K562 (cell line): ENCODE measurements around the gene SPARC. TPM values are rescaled to one million over a fixed set of nuclear protein-coding genes. Genes with fewer than 3 reads are reported as not detected.

ENCODE experiments used
- ATAC-seq: fragments of 200-7000 bp; cut with Tn5 transposase; 3 replicates; pipeline ENCODE4 v1.9.1; 2020; ENCODE audit warnings: moderate library complexity
- BruUV-seq: library from RNA; stranded (reverse); fragments of 400-500 nt; replicated peaks from 2 replicates; lab custom pipeline; 2021; lab: Mats Ljungman, UMichigan
- CTCF ChIA-PET: fragments of 300-600 bp; formaldehyde crosslinking; extraction: SDS; loops from one replicate; lab custom pipeline; 2021; ENCODE audit warnings: low intra/inter-chr PET ratio; lab: Yijun Ruan, JAX
- POLR2A ChIA-PET: fragments of 300-600, 350-650 bp; sonication (Branson Sonifier 250); formaldehyde crosslinking; extraction: SDS; loops from one replicate; lab custom pipeline; 2021; ENCODE audit warnings: antibody characterized with exemption, inconsistent platforms; lab: Yijun Ruan, JAX
- DNase-seq, 4 experiments: peaks; one replicate each; pipeline versions ENCODE4 v3.0.0 to v3.0.0-alpha.2; 2011 to 2018; ENCODE audit warnings: low spot score in 3 of 4, mixed read lengths in 3 of 4; ENCODE audit errors: extremely low read depth in 1 of 4
- FAIRE-seq: peaks from 2 replicates; lab custom pipeline; 2011; peaks lifted over from hg19 to GRCh38; lab: Jason Lieb, UNC
- H2AFZ ChIP-seq: 2 replicates; pipeline ENCODE4 v1.6.0; 2011; ENCODE audit warnings: low read depth, low read length, control low read depth, inconsistent platforms
- H3K27ac ChIP-seq: fragments of 200-600 bp; 3 replicates; pipeline ENCODE4 v1.8.0; 2011; ENCODE audit warnings: low read depth, mild to moderate bottlenecking, control low read depth, inconsistent platforms, low read length, moderate library complexity, mixed read lengths; ENCODE audit errors: extremely low read depth
- H3K27me3 ChIP-seq, 2 experiments: fragments of 300-600 bp in 1 of 2; 2 replicates in 1 of 2; 3 replicates in 1 of 2; pipeline versions ENCODE4 v1.6.0 to v1.8.0; 2011; ENCODE audit warnings: inconsistent platforms in 2 of 2, low read length in 2 of 2, mild to moderate bottlenecking in 1 of 2, mixed read lengths in 1 of 2, moderate library complexity in 1 of 2; ENCODE audit not compliant: control insufficient read depth in 2 of 2, insufficient read depth in 2 of 2
- H3K36me3 ChIP-seq: fragments of 300-600 bp; 3 replicates; pipeline ENCODE4 v1.8.0; 2011; ENCODE audit warnings: mild to moderate bottlenecking, low read length, inconsistent platforms; ENCODE audit not compliant: control insufficient read depth, insufficient read depth
- H3K4me1 ChIP-seq, 2 experiments: fragments of 200-600 bp in 1 of 2; replicated peaks in 1 of 2; 2 replicates in 1 of 2; 3 replicates in 1 of 2; pipeline versions ENCODE4 v1.5.1 to v1.8.0; 2011; ENCODE audit warnings: inconsistent platforms in 2 of 2, low read length in 2 of 2, mild to moderate bottlenecking in 1 of 2, mixed read lengths in 1 of 2, moderate library complexity in 1 of 2; ENCODE audit not compliant: control insufficient read depth in 2 of 2, insufficient read depth in 2 of 2
- H3K4me2 ChIP-seq: 2 replicates; pipeline ENCODE4 v1.6.1; 2011; ENCODE audit warnings: low read length, control low read depth, inconsistent platforms, mixed read lengths; ENCODE audit not compliant: insufficient read depth
- H3K4me3 ChIP-seq: fragments of 200-600 bp; sonication (generic), shearing (Covaris generic); 2 replicates; pipeline ENCODE4 v1.5.1; 2016; ENCODE audit warnings: control low read depth, inconsistent platforms
- H3K79me2 ChIP-seq: fragments of 200-600 bp; 3 replicates; pipeline ENCODE4 v1.8.0; 2011; ENCODE audit warnings: low read length, inconsistent platforms; ENCODE audit not compliant: control insufficient read depth, insufficient read depth
- H3K9ac ChIP-seq, 2 experiments: 2 replicates each; pipeline versions ENCODE4 v1.6.0 to v1.6.1; 2011; ENCODE audit warnings: low read depth in 2 of 2, low read length in 2 of 2, control low read depth in 1 of 2, inconsistent platforms in 1 of 2, mild to moderate bottlenecking in 1 of 2, mixed read lengths in 1 of 2; ENCODE audit not compliant: insufficient read depth in 1 of 2
- H3K9me1 ChIP-seq: one replicate; pipeline ENCODE4 v1.6.0; 2011; ENCODE audit warnings: inconsistent platforms, mild to moderate bottlenecking, low read length, moderate library complexity; ENCODE audit not compliant: control insufficient read depth, insufficient read depth
- H3K9me3 ChIP-seq: replicated peaks from 2 replicates; pipeline ENCODE4 v1.5.1; 2011; ENCODE audit warnings: low read depth, low read length, inconsistent platforms; ENCODE audit not compliant: control insufficient read depth, insufficient read depth
- H4K20me1 ChIP-seq: replicated peaks from 2 replicates; pipeline ENCODE4 v1.6.1; 2011; ENCODE audit warnings: low read length, inconsistent platforms, mixed read lengths; ENCODE audit not compliant: control insufficient read depth, insufficient read depth
- CHD2 ChIP-seq: IDR thresholded peaks from 2 replicates; pipeline ENCODE4 v1.6.1; 2011; ENCODE audit warnings: low read depth, low read length
- FOXA3 ChIP-seq, 2 experiments: fragments of 450-650 bp in 1 of 2; sonication (generic) in 1 of 2; formaldehyde crosslinking; IDR thresholded peaks in 1 of 2; conservative IDR thresholded peaks in 1 of 2; 2 replicates each; pipeline versions ENCODE4 v1.4.0 to v1.8.0; 2020 to 2022; ENCODE audit warnings: mild to moderate bottlenecking in 2 of 2, missing genetic modification reagents in 1 of 2
- L3MBTL2 ChIP-seq: fragments of 450-650 bp; IDR thresholded peaks from 2 replicates; pipeline ENCODE4 v1.6.1; 2016; ENCODE audit warnings: mild to moderate bottlenecking, moderate library complexity
- SMARCA4 ChIP-seq: fragments of 450-650 bp; IDR thresholded peaks from 2 replicates; pipeline ENCODE4 v1.6.1; 2016
- ZBTB17 ChIP-seq: fragments of 450-650 bp; formaldehyde crosslinking; IDR thresholded peaks from 2 replicates; pipeline ENCODE4 v1.4.0; 2020; ENCODE audit warnings: mild to moderate bottlenecking
- WGBS: fragments of 100-300 bp; shearing (Covaris generic); methylation state at CpG from one replicate; pipeline ENCODE4 v1.1.6; 2016; ENCODE audit warnings: low coverage, mixed read lengths; ENCODE audit not compliant: insufficient coverage; ENCODE audit errors: missing lambda C conversion rate; 5-methylcytosine and 5-hydroxymethylcytosine counted together
- in situ Hi-C: fragments of 300-500 bp; cut with MboI; formaldehyde crosslinking; loops from 4 replicates; pipeline ENCODE4 v1.15.0; 2018; ENCODE audit warnings: inconsistent platforms, mixed read lengths
- intact Hi-C: fragments of 100-400 bp; cut with micrococcal nuclease; formaldehyde crosslinking; loops from 2 replicates; pipeline ENCODE4 v1.14.2; 2022
- polyA plus RNA-seq, 8 experiments: library from polyadenylated mRNA; depleted of rRNA in 4 of 8; stranded (reverse) in 5 of 8; unstranded in 3 of 8; fragments of >200 nt; fragmentation: Nextera tagmentation in 2 of 8; fragmentation: Illumina TruSeq in 1 of 8; extraction: Ambion mirVana in 2 of 8; extraction: Trizol in 1 of 8; gene quantifications; 2 replicates each; pipeline versions ENCODE4 v1.2.1 to v1.2.3, GENCODE V29; 2011 to 2014; ENCODE audit warnings: inconsistent platforms in 1 of 8, missing spikeins in 1 of 8
- total RNA-seq, 7 experiments: library from RNA; depleted of rRNA in 6 of 7; stranded (reverse); fragments of >200 nt in 6 of 7; fragmentation: Illumina TruSeq in 2 of 7; extraction: Trizol in 2 of 7; gene quantifications; 2 replicates each; pipeline versions ENCODE4 v1.2.1 to v1.2.3, GENCODE V29; 2011 to 2021; ENCODE audit warnings: low replicate concordance in 1 of 7
- TF ChIP-seq, protein P1 (sequence below): fragments of 450-650 bp; IDR thresholded peaks from 2 replicates; pipeline ENCODE4 v1.6.1; 2014; ENCODE audit warnings: low read depth, mild to moderate bottlenecking, moderate library complexity, borderline replicate concordance
- TF ChIP-seq, protein P2 (sequence below): IDR thresholded peaks from 2 replicates; pipeline ENCODE4 v1.6.1; 2011; ENCODE audit warnings: borderline replicate concordance, low read depth, mild to moderate bottlenecking, moderate library complexity, low read length; ENCODE audit not compliant: insufficient read depth, poor library complexity, severe bottlenecking
- TF ChIP-seq, protein P3 (sequence below): fragments of 150-350 bp; IDR thresholded peaks from 2 replicates; pipeline ENCODE4 v1.6.1; 2014; ENCODE audit warnings: low read depth, mild to moderate bottlenecking, low read length, borderline replicate concordance
- TF ChIP-seq, protein P4 (sequence below): sonication (generic); formaldehyde crosslinking; IDR thresholded peaks from 2 replicates; pipeline ENCODE4 v1.5.0; 2020; ENCODE audit warnings: missing genetic modification reagents

Gene SPARC
- total and polyA plus RNA-seq, 9 of the 15 experiments (the other 6 are each of a cell fraction or from before 2014, with no cell fraction given), result 6.1 to 35.6 (median 12.2) TPM

DNA sequence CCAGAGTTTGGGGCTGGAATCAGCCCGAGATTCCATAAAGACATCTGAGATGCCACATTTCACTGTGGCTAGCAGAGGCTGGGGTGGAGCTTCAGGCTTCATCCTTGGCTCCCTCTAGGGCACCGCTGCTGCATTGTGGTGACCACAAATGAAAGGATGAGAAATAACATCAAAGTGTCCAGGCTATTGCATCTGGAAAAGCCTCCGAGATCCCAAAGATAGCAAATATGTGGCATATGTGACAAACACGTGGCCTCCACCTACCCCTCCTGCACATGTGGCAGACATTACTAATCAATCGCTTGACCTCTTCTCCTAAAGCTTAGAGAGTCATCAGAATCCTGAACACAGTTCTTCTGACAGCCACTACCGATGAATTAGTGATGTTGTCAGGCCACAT lies 4.5 kb downstream of the SPARC start:
- Histone ChIP-seq H3K9me1 (no peaks in the 10 kb centered on the region), H3K4me1 (peaks cover 6 to 21% of the 10 kb centered on the region in 2 experiments; a peak in 4 of 5 replicates), H3K79me2 (no peaks in the 10 kb centered on the region), H3K4me3 (no peak overlapping the region), H3K36me3 (no peaks in the 10 kb centered on the region), H3K9ac (no peak overlapping the region), H3K27ac (no peak overlapping the region), H2AFZ (peak overlapping the region; percentile 53), H3K9me3 (no peaks in the 10 kb centered on the region), H3K27me3 (peaks cover 13 to 16% of the 10 kb centered on the region in 2 experiments; a peak in 4 of 5 replicates), H4K20me1 (no peaks in the 10 kb centered on the region), H3K4me2 (no peak overlapping the region)
- BruUV-seq, result no TSS peak
- DNase-seq, result no peak
- intact Hi-C loops, result no loop called here
- in situ Hi-C loops, result no loop called here
- 0 out of 3 replicates have a peak, but pooled peaks have one; percentile 18 for ATAC-seq
- WGBS, result 17% methylated on average over 6 of the region's 6 CpGs
- peak; percentile 42 for FAIRE-seq
- ChIA-PET POLR2A (interaction anchor here (0.7 to 1.1 kb wide), 5 partner anchors 9 to 641 kb away, joined by 3 to 4 read pairs (median 3); no protein-coding TSS in a partner anchor), CTCF (no interaction called here)
- TF ChIP-seq SMARCA4 (no peak), CHD2 (no peak), ZBTB17 (CRISPR knock-in tag) (peak; percentile 96), FOXA3 (CRISPR knock-in tag; conservative IDR thresholded peaks at IDR 0.05 in 1 of 2, IDR thresholded peaks at IDR 0.05 in 1 of 2) (no peak), L3MBTL2 (peak; percentile 54; the same call in 1 of the 2 replicates)
- TF ChIP-seq, protein P1, sequence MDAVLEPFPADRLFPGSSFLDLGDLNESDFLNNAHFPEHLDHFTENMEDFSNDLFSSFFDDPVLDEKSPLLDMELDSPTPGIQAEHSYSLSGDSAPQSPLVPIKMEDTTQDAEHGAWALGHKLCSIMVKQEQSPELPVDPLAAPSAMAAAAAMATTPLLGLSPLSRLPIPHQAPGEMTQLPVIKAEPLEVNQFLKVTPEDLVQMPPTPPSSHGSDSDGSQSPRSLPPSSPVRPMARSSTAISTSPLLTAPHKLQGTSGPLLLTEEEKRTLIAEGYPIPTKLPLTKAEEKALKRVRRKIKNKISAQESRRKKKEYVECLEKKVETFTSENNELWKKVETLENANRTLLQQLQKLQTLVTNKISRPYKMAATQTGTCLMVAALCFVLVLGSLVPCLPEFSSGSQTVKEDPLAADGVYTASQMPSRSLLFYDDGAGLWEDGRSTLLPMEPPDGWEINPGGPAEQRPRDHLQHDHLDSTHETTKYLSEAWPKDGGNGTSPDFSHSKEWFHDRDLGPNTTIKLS, result peak; percentile 73; the same call in 1 of the 2 replicates
- TF ChIP-seq, protein P2, sequence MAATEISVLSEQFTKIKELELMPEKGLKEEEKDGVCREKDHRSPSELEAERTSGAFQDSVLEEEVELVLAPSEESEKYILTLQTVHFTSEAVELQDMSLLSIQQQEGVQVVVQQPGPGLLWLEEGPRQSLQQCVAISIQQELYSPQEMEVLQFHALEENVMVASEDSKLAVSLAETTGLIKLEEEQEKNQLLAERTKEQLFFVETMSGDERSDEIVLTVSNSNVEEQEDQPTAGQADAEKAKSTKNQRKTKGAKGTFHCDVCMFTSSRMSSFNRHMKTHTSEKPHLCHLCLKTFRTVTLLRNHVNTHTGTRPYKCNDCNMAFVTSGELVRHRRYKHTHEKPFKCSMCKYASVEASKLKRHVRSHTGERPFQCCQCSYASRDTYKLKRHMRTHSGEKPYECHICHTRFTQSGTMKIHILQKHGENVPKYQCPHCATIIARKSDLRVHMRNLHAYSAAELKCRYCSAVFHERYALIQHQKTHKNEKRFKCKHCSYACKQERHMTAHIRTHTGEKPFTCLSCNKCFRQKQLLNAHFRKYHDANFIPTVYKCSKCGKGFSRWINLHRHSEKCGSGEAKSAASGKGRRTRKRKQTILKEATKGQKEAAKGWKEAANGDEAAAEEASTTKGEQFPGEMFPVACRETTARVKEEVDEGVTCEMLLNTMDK, result peak; percentile 18
- TF ChIP-seq, protein P3, sequence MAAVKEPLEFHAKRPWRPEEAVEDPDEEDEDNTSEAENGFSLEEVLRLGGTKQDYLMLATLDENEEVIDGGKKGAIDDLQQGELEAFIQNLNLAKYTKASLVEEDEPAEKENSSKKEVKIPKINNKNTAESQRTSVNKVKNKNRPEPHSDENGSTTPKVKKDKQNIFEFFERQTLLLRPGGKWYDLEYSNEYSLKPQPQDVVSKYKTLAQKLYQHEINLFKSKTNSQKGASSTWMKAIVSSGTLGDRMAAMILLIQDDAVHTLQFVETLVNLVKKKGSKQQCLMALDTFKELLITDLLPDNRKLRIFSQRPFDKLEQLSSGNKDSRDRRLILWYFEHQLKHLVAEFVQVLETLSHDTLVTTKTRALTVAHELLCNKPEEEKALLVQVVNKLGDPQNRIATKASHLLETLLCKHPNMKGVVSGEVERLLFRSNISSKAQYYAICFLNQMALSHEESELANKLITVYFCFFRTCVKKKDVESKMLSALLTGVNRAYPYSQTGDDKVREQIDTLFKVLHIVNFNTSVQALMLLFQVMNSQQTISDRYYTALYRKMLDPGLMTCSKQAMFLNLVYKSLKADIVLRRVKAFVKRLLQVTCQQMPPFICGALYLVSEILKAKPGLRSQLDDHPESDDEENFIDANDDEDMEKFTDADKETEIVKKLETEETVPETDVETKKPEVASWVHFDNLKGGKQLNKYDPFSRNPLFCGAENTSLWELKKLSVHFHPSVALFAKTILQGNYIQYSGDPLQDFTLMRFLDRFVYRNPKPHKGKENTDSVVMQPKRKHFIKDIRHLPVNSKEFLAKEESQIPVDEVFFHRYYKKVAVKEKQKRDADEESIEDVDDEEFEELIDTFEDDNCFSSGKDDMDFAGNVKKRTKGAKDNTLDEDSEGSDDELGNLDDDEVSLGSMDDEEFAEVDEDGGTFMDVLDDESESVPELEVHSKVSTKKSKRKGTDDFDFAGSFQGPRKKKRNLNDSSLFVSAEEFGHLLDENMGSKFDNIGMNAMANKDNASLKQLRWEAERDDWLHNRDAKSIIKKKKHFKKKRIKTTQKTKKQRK, result no peak
- TF ChIP-seq, protein P4, sequence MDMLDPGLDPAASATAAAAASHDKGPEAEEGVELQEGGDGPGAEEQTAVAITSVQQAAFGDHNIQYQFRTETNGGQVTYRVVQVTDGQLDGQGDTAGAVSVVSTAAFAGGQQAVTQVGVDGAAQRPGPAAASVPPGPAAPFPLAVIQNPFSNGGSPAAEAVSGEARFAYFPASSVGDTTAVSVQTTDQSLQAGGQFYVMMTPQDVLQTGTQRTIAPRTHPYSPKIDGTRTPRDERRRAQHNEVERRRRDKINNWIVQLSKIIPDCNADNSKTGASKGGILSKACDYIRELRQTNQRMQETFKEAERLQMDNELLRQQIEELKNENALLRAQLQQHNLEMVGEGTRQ (CRISPR knock-in tag), result 0 out of 2 replicates have a peak, but pooled peaks have one; percentile 4
